Measurements from ENCODE around the gene CARF. TPM values are rescaled to one million over a fixed set of nuclear protein-coding genes. Genes with fewer than 3 reads are reported as not detected.

The CARF gene
- total RNA-seq, 1 experiment from 2014 or later, result 4.2 TPM

- no CpG with 5 or more reads among the region's 3 CpGs for WGBS (ENCODE audit: extremely low coverage, insufficient read length, low lambda C conversion rate)
- H3K56ac ChIP-seq (ENCODE audit: insufficient read length, low read depth, low read length), result no peak overlapping the region
- H3K9ac ChIP-seq (ENCODE audit: extremely low read depth, insufficient read length, low read length), result no peak overlapping the region
Observed at GRCh38 chr2:203016716-203017115, 104.6 kb downstream of the CARF start.

More at GRCh38 chr2:203016716-203017115, 104.6 kb downstream of the CARF start:
- Histone ChIP-seq H3K79me2 (ENCODE audit: insufficient read depth, low read length) (no peaks in the 10 kb centered on the region), H3K23me2 (ENCODE audit: insufficient read length, low read depth, low read length, poor library complexity, severe bottlenecking) (no peaks in the 10 kb centered on the region), H4K20me1 (ENCODE audit: control insufficient read depth, insufficient read depth, insufficient read length) (no peaks in the 10 kb centered on the region), H3K23ac (ENCODE audit: insufficient read length, low read depth, low read length) (no peak overlapping the region), H2BK120ac (ENCODE audit: low read depth, low read length, poor library complexity, severe bottlenecking) (no peak overlapping the region), H3K4me1 (ENCODE audit: insufficient read depth, low read length) (no peaks in the 10 kb centered on the region), H2AK5ac (ENCODE audit: insufficient read length, low read length) (no peak overlapping the region), H3K79me1 (ENCODE audit: insufficient read depth, low read depth, low read length, poor library complexity, severe bottlenecking) (no peaks in the 10 kb centered on the region), H3K4ac (ENCODE audit: low read depth, low read length) (no peak overlapping the region), H3T11ph (ENCODE audit: low read length) (no peak overlapping the region), H4K91ac (ENCODE audit: insufficient read length, low read depth, low read length) (no peak overlapping the region), H3K4me2 (ENCODE audit: insufficient read depth, insufficient read length, low read length) (no peak overlapping the region), H3K18ac (ENCODE audit: insufficient read length, low read depth, low read length) (no peak overlapping the region), H4K5ac (ENCODE audit: insufficient read length, low read depth, low read length) (no peak overlapping the region), H4K8ac (replicated peaks; ENCODE audit: insufficient read length, low read depth, low read length) (no peak overlapping the region), H3K27me3 (ENCODE audit: insufficient read depth, low read length) (no peaks in the 10 kb centered on the region), H2BK15ac (ENCODE audit: low read depth, low read length) (no peak overlapping the region), H3K14ac (ENCODE audit: insufficient read depth, low read length) (no peak overlapping the region), H2BK20ac (ENCODE audit: low read depth, low read length, poor library complexity, severe bottlenecking) (no peak overlapping the region), H3K9me3 (ENCODE audit: control insufficient read depth, low read depth, low read length) (no peaks in the 10 kb centered on the region), H2BK5ac (ENCODE audit: insufficient read length, low read length) (no peak overlapping the region), H2BK12ac (ENCODE audit: insufficient read length, low read depth, low read length) (no peak overlapping the region), H2AFZ (ENCODE audit: low read length) (no peak overlapping the region), H3K27ac (ENCODE audit: insufficient read length, low read depth, low read length) (no peak overlapping the region)
- Mint-ChIP-seq H3K27me3 (ENCODE audit: low read depth) (peaks cover 2% of the 10 kb centered on the region), H3K4me1 (peaks cover 21 to 28% of the 10 kb centered on the region in 2 experiments), H3K4me3 (peak overlapping the region in 1 of 2 experiments; percentile 7; a peak in 1 of 5 replicates), H3K9me3 (no peaks in the 10 kb centered on the region), H3K27ac (peak overlapping the region in 1 of 3 experiments; percentile 6; a peak in 1 of 7 replicates), H3K36me3 (ENCODE audit: insufficient read depth in 1 of 3, low read depth in 3 of 3) (no peaks in the 10 kb centered on the region)
- no peak for DNase-seq
- TF ChIP-seq CTCF (conservative IDR thresholded peaks at IDR 0.05), result no peak
